ENCODE data around the gene FAHD2B. TPM values are rescaled to one million over a fixed set of nuclear protein-coding genes. Genes with fewer than 3 reads are reported as not detected.

The FAHD2B gene
- total and polyA plus RNA-seq, 2 of the 4 experiments (the other 2 are of a cell fraction) = 5.7 to 7.9 TPM

DNA sequence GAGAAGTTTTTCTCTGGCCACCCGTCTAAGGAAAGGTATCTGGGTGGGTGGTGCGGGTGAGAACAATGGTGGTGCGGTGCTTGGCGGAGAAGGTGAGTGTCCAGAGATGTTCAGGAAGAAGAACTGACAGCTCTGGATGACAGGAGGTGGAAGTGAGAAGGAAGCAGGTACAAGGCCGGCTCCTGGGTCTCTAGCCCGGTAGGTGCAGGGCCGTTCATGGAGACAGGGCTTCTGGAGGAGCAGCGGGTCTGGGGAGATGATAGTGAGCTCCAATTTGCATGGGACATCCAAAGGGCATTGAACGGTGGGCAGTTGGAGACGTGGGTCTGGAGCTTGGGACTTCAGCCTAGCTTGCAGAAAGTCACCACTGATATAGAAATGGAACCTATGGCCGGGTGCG lies 979 bp upstream of the FAHD2B start:
- Histone ChIP-seq H4K20me1 (ENCODE audit: insufficient read depth, low read length) (no peaks in the 10 kb centered on the region), H4K5ac (ENCODE audit: low read depth, low read length) (no peak overlapping the region), H3K27ac (ENCODE audit: insufficient read depth, low read length) (no peak overlapping the region), H2AK5ac (ENCODE audit: low read depth, low read length) (no peak overlapping the region), H2BK15ac (ENCODE audit: low read depth, low read length) (no peak overlapping the region), H3K9ac (ENCODE audit: low read depth, low read length) (no peak overlapping the region), H3K4me2 (ENCODE audit: low read depth, low read length) (no peak overlapping the region; the same call in 1 of the 2 replicates), H4K8ac (ENCODE audit: low read depth in 2 of 2, low read length in 2 of 2) (no peak overlapping the region), H3K23ac (ENCODE audit: low read depth, low read length) (no peak overlapping the region), H2BK120ac (ENCODE audit: low read depth, low read length) (no peak overlapping the region), H3K27me3 (ENCODE audit: control insufficient read depth, insufficient read depth, low read length) (peaks cover 4% of the 10 kb centered on the region; the same call in 1 of the 2 replicates), H2AK9ac (replicated peaks; ENCODE audit: low read depth, low read length, poor library complexity) (no peak overlapping the region), H3K4me1 (ENCODE audit: control insufficient read depth, insufficient read depth, low read length) (peaks cover 4% of the 10 kb centered on the region; the same call in 1 of the 2 replicates), H4K91ac (ENCODE audit: insufficient read depth, low read depth, low read length) (no peak overlapping the region), H3K14ac (replicated peaks; ENCODE audit: low read depth, low read length) (no peak overlapping the region), H3K9me3 (ENCODE audit: control insufficient read depth, insufficient read depth, low read length) (no peaks in the 10 kb centered on the region), H2BK5ac (ENCODE audit: low read depth, low read length, poor library complexity, severe bottlenecking) (no peak overlapping the region), H3K9me1 (ENCODE audit: insufficient read depth, low read length) (no peaks in the 10 kb centered on the region), H3K56ac (ENCODE audit: extremely low read depth, insufficient read depth, low read length) (no peak overlapping the region), H3K4ac (ENCODE audit: low read depth, low read length) (no peak overlapping the region), H3K18ac (ENCODE audit: low read depth, low read length) (no peak overlapping the region), H2BK20ac (ENCODE audit: low read depth, low read length) (no peak overlapping the region), H3K4me3 (ENCODE audit: insufficient read depth, low read depth, low read length) (no peak overlapping the region), H3K79me1 (ENCODE audit: low read depth in 1 of 2, low read length in 2 of 2) (no peaks in the 10 kb centered on the region), H3K36me3 (ENCODE audit: control insufficient read depth, insufficient read depth, low read length) (no peaks in the 10 kb centered on the region), H2AFZ (replicated peaks; ENCODE audit: low read length, poor library complexity) (no peak overlapping the region)
- in situ Hi-C loops (cut with MboI; ENCODE audit: low sequenced_read_pairs) = no loop called here
- DNase-seq = no peak
- TF ChIP-seq MAFK (IDR thresholded peaks at IDR 0.05; ENCODE audit: low read depth, low read length) (no peak), FOS (IDR thresholded peaks at IDR 0.05; ENCODE audit: low read depth, low read length) (no peak), MXI1 (IDR thresholded peaks at IDR 0.05; ENCODE audit: borderline replicate concordance, low read depth, low read length) (no peak), RCOR1 (IDR thresholded peaks at IDR 0.05; ENCODE audit: insufficient replicate concordance, low read length) (no peak), NFE2L2 (IDR thresholded peaks at IDR 0.05; ENCODE audit: low read depth, low read length) (no peak), RFX5 (IDR thresholded peaks at IDR 0.05; ENCODE audit: low read depth, low read length) (no peak), SMC3 (IDR thresholded peaks at IDR 0.05; ENCODE audit: low read depth, low read length) (no peak), POLR2A (IDR thresholded peaks at IDR 0.05; ENCODE audit: low read depth, low read length) (no peak)
- TF ChIP-seq, protein P1, sequence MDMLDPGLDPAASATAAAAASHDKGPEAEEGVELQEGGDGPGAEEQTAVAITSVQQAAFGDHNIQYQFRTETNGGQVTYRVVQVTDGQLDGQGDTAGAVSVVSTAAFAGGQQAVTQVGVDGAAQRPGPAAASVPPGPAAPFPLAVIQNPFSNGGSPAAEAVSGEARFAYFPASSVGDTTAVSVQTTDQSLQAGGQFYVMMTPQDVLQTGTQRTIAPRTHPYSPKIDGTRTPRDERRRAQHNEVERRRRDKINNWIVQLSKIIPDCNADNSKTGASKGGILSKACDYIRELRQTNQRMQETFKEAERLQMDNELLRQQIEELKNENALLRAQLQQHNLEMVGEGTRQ (IDR thresholded peaks at IDR 0.05; ENCODE audit: low read depth, low read length) = no peak
- CTCF ChIA-PET = no interaction called here
- intact Hi-C loops (cut with micrococcal nuclease) = no loop called here
- no TSS peak for BruUV-seq (replicated peaks)
- POLR2A ChIA-PET (ENCODE audit: unreplicated experiment) = no interaction called here
- dilution Hi-C loops (cut with HindIII; ENCODE audit: low sequenced_read_pairs, unreplicated experiment) = no loop called here
- WGBS, 2 experiments (ENCODE audit: extremely low coverage in 2 of 2, insufficient read length in 1 of 2) = 90% methylated on average over 5 of the region's 12 CpGs; no CpG with 5 or more reads in 1 of the 2 experiments
- ATAC-seq (ENCODE audit: low read depth) = no peak
